H1 (cell line): ENCODE results near the gene IFNAR2. TPM values are rescaled to one million over a fixed set of nuclear protein-coding genes. Genes with fewer than 3 reads are reported as not detected.
"Not testable (repeated sequence)": the region's sequence is repeated elsewhere in the genome, so short reads cannot be mapped to it uniquely, and the experiment has no call there.

Experiments
- CTCF ChIA-PET: fragments of 300-600 bp; sonication (Branson Sonifier 250); formaldehyde crosslinking; loops from one replicate; lab custom pipeline; 2021; ENCODE audit not compliant: partially characterized antibody; lab: Charles Lee
- POLR2A ChIA-PET: fragments of 300-600 bp; sonication (Branson Sonifier 250); formaldehyde crosslinking; loops from one replicate; lab custom pipeline; 2021; ENCODE audit warnings: inconsistent platforms; ENCODE audit not compliant: partially characterized antibody; lab: Charles Lee
- DNase-seq, 2 experiments: peaks; one replicate each; pipeline versions ENCODE4 v3.0.0 to v3.0.0-alpha.2; 2010 to 2022; ENCODE audit warnings: low spot score in 2 of 2, low read depth in 1 of 2, mixed read lengths in 1 of 2
- FAIRE-seq: peaks from 2 replicates; lab custom pipeline; 2011; peaks lifted over from hg19 to GRCh38; lab: Jason Lieb, UNC
- H2AFZ ChIP-seq: 2 replicates; pipeline ENCODE4 v1.8.1; 2012; ENCODE audit warnings: low read length, inconsistent platforms
- H2AK5ac ChIP-seq: 2 replicates; pipeline ENCODE4 v1.6.1; 2013; ENCODE audit warnings: low read depth, low read length
- H2BK120ac ChIP-seq: replicated peaks from 2 replicates; pipeline ENCODE3; 2013; ENCODE audit warnings: low read depth, low read length, inconsistent platforms
- H2BK12ac ChIP-seq: 2 replicates; pipeline ENCODE4 v1.6.1; 2013; ENCODE audit warnings: low read depth, low read length
- H2BK15ac ChIP-seq: 2 replicates; pipeline ENCODE4 v1.6.1; 2013; ENCODE audit warnings: low read length
- H2BK20ac ChIP-seq: 2 replicates; pipeline ENCODE4 v1.6.1; 2013; ENCODE audit warnings: low read length
- H2BK5ac ChIP-seq: 2 replicates; pipeline ENCODE4 v1.6.1; 2013; ENCODE audit warnings: low read depth, low read length
- H3K14ac ChIP-seq: 2 replicates; pipeline ENCODE4 v1.6.1; 2013; ENCODE audit warnings: inconsistent platforms; ENCODE audit not compliant: insufficient read length
- H3K18ac ChIP-seq: 2 replicates; pipeline ENCODE4 v1.6.1; 2013; ENCODE audit warnings: low read length; ENCODE audit errors: extremely low read depth
- H3K23ac ChIP-seq: 2 replicates; pipeline ENCODE4 v1.6.1; 2013; ENCODE audit warnings: inconsistent platforms; ENCODE audit not compliant: insufficient read length
- H3K23me2 ChIP-seq: 2 replicates; pipeline ENCODE4 v1.6.1; 2013; ENCODE audit warnings: low read depth, low read length
- H3K27ac ChIP-seq: 2 replicates; pipeline ENCODE4 v1.6.1; 2011; ENCODE audit warnings: low read depth, low read length, inconsistent platforms
- H3K27me3 ChIP-seq, 4 experiments: replicated peaks in 1 of 4; 1 replicate in 1 of 4; 2 replicates in 3 of 4; pipeline versions ENCODE4 v1.6.1 to v1.8.1; 2011 to 2013; ENCODE audit warnings: low read length in 3 of 4, mild to moderate bottlenecking in 3 of 4, inconsistent platforms in 2 of 4, mixed read lengths in 2 of 4, moderate library complexity in 1 of 4; ENCODE audit not compliant: control insufficient read depth in 3 of 4, insufficient read depth in 3 of 4; ENCODE audit errors: extremely low read depth in 1 of 4
- H3K36me3 ChIP-seq, 4 experiments: 2 replicates each; pipeline versions ENCODE4 v1.6.1 to v1.8.1; 2011 to 2013; ENCODE audit warnings: mild to moderate bottlenecking in 4 of 4, low read length in 3 of 4, moderate library complexity in 2 of 4, control low read depth in 1 of 4, inconsistent platforms in 1 of 4; ENCODE audit not compliant: insufficient read depth in 4 of 4, control insufficient read depth in 2 of 4
- H3K4ac ChIP-seq: replicated peaks from 2 replicates; pipeline ENCODE3; 2013; ENCODE audit warnings: low read length, low read depth, mixed read lengths, inconsistent platforms; ENCODE audit not compliant: insufficient read length
- H3K4me1 ChIP-seq, 4 experiments: replicated peaks in 1 of 4; 1 replicate in 1 of 4; 2 replicates in 3 of 4; pipeline versions ENCODE4 v1.6.1 to v1.8.1; 2011 to 2013; ENCODE audit warnings: low read length in 3 of 4, inconsistent platforms in 2 of 4, mixed read lengths in 1 of 4; ENCODE audit not compliant: insufficient read depth in 4 of 4, control insufficient read depth in 3 of 4
- H3K4me2 ChIP-seq, 2 experiments: 2 replicates each; pipeline versions ENCODE4 v1.6.1 to v1.8.1; 2011 to 2013; ENCODE audit warnings: low read depth in 2 of 2, low read length in 2 of 2, control low read depth in 1 of 2, inconsistent platforms in 1 of 2, mild to moderate bottlenecking in 1 of 2; ENCODE audit not compliant: insufficient read depth in 1 of 2
- H3K4me3 ChIP-seq, 4 experiments: fragments of 200-600, 300-600 bp in 1 of 4; sonication (generic), shearing (Covaris generic), sonication (Bioruptor Twin) in 1 of 4; 2 replicates each; pipeline versions ENCODE4 v1.5.1 to v1.8.1; 2011 to 2016; ENCODE audit warnings: low read length in 4 of 4, low read depth in 3 of 4, control low read depth in 2 of 4, inconsistent platforms in 2 of 4, mild to moderate bottlenecking in 2 of 4, mixed read lengths in 1 of 4, moderate library complexity in 1 of 4; ENCODE audit not compliant: insufficient read depth in 2 of 4; ENCODE audit errors: extremely low read depth in 1 of 4
- H3K56ac ChIP-seq: replicated peaks from 2 replicates; pipeline ENCODE3; 2013; ENCODE audit warnings: low read depth, mild to moderate bottlenecking, mixed read lengths, low read length, inconsistent platforms; ENCODE audit not compliant: insufficient read length
- H3K79me1 ChIP-seq: 2 replicates; pipeline ENCODE4 v1.6.1; 2013; ENCODE audit warnings: low read depth, low read length, control low read depth
- H3K79me2 ChIP-seq, 2 experiments: 2 replicates each; pipeline versions ENCODE4 v1.6.1 to v1.8.1; 2012 to 2013; ENCODE audit warnings: low read length in 2 of 2, mild to moderate bottlenecking in 2 of 2, inconsistent platforms in 1 of 2; ENCODE audit not compliant: insufficient read depth in 2 of 2, control insufficient read depth in 1 of 2
- H3K9ac ChIP-seq, 4 experiments: replicated peaks in 1 of 4; 1 replicate in 1 of 4; 2 replicates in 3 of 4; pipeline versions ENCODE4 v1.6.1 to v1.8.1; 2011 to 2013; ENCODE audit warnings: low read depth in 3 of 4, low read length in 3 of 4, control low read depth in 2 of 4, mild to moderate bottlenecking in 2 of 4, moderate library complexity in 2 of 4, inconsistent platforms in 1 of 4; ENCODE audit errors: extremely low read depth in 1 of 4
- H3K9me3 ChIP-seq, 2 experiments: 2 replicates each; pipeline versions ENCODE4 v1.6.1 to v1.8.1; 2012 to 2013; ENCODE audit warnings: mild to moderate bottlenecking in 2 of 2, moderate library complexity in 2 of 2, control low read depth in 1 of 2, inconsistent platforms in 1 of 2, low read depth in 1 of 2, low read length in 1 of 2, mixed read lengths in 1 of 2; ENCODE audit not compliant: insufficient read depth in 2 of 2
- H4K20me1 ChIP-seq, 2 experiments: replicated peaks in 1 of 2; 2 replicates each; pipeline versions ENCODE3 to v1.8.1; 2011 to 2013; ENCODE audit warnings: inconsistent platforms in 2 of 2, low read length in 2 of 2, mild to moderate bottlenecking in 1 of 2; ENCODE audit not compliant: insufficient read depth in 2 of 2, control insufficient read depth in 1 of 2
- H4K5ac ChIP-seq: 2 replicates; pipeline ENCODE4 v1.6.1; 2013; ENCODE audit warnings: low read length, low read depth, mixed read lengths, inconsistent platforms; ENCODE audit not compliant: insufficient read length
- H4K8ac ChIP-seq: 2 replicates; pipeline ENCODE4 v1.8.0; 2013; ENCODE audit warnings: mild to moderate bottlenecking, moderate library complexity, low read length, inconsistent platforms; ENCODE audit not compliant: insufficient read depth; ENCODE audit errors: extremely low read depth
- H4K91ac ChIP-seq: replicated peaks from 2 replicates; pipeline ENCODE3; 2013; ENCODE audit warnings: low read length, mixed read lengths, inconsistent platforms; ENCODE audit not compliant: insufficient read length
- CREB1 ChIP-seq: IDR thresholded peaks from 2 replicates; pipeline ENCODE4 v1.6.1; 2012; ENCODE audit warnings: inconsistent platforms
- EP300 ChIP-seq, 2 experiments: IDR thresholded peaks; 1 replicate in 1 of 2; 2 replicates in 1 of 2; pipeline ENCODE4 v1.6.1; 2011 to 2012; ENCODE audit warnings: low read depth in 2 of 2, low read length in 2 of 2, mild to moderate bottlenecking in 2 of 2, borderline replicate concordance in 1 of 2, inconsistent platforms in 1 of 2, moderate library complexity in 1 of 2
- KDM4A ChIP-seq: IDR thresholded peaks from one replicate; pipeline ENCODE4 v1.7.1; 2012; ENCODE audit warnings: low read depth, mild to moderate bottlenecking, moderate library complexity, low read length, inconsistent platforms; ENCODE audit not compliant: severe bottlenecking
- RNF2 ChIP-seq: fragments of 200-900, 300-1000 bp; sonication (generic); IDR thresholded peaks from 2 replicates; pipeline ENCODE4 v1.7.1; 2016; ENCODE audit warnings: borderline replicate concordance, low read depth, mild to moderate bottlenecking, antibody characterized with exemption, low read length; ENCODE audit not compliant: poor library complexity, severe bottlenecking; ENCODE audit errors: missing control alignments
- SIRT6 ChIP-seq: IDR thresholded peaks from one replicate; pipeline ENCODE4 v1.7.1; 2012; ENCODE audit warnings: low read length, inconsistent platforms
- SIX5 ChIP-seq: IDR thresholded peaks from 2 replicates; pipeline ENCODE4 v1.6.1; 2011; ENCODE audit warnings: mild to moderate bottlenecking, low read depth, low read length
- SRF ChIP-seq: IDR thresholded peaks from 2 replicates; pipeline ENCODE4 v1.6.1; 2011; ENCODE audit warnings: mild to moderate bottlenecking, low read depth, low read length, moderate library complexity
- TAF7 ChIP-seq: optimal IDR thresholded peaks from 2 replicates; pipeline ENCODE3; 2011; ENCODE audit warnings: low read depth, mild to moderate bottlenecking, inconsistent platforms, low read length, moderate library complexity, borderline replicate concordance
- TCF12 ChIP-seq: IDR thresholded peaks from 2 replicates; pipeline ENCODE4 v1.6.1; 2011; ENCODE audit warnings: low read depth, mild to moderate bottlenecking, low read length
- polyA plus RNA-seq, 7 experiments: library from polyadenylated mRNA; depleted of rRNA in 3 of 7; stranded (reverse) in 5 of 7; unstranded in 2 of 7; fragments of >200 nt in 5 of 7; fragments of 200-250 nt in 2 of 7; gene quantifications; 1 replicate in 5 of 7; 2 replicates in 1 of 7; 4 replicates in 1 of 7; pipeline versions ENCODE4 v1.2.1 to v1.2.3, GENCODE V29; 2011 to 2013; ENCODE audit warnings: missing spikeins in 2 of 7, mixed read lengths in 2 of 7
- total RNA-seq: library from RNA; stranded (reverse); fragmentation: NEBNext Ultra II Directional; extraction: Animal tissue kit (Norgen Biotek cat#: 25700); gene quantifications from 2 replicates; pipeline ENCODE4 v1.2.1, GENCODE V29; 2021

The IFNAR2 gene
- total and polyA plus RNA-seq, 2 of the 8 experiments (the other 6 are each of a cell fraction or from before 2014, with no cell fraction given) = 12.2 to 16.1 TPM

GRCh38 chr21:33238565-33239255, 9.0 kb downstream of the IFNAR2 start (continued):
- TF ChIP-seq TCF12 (no peak), SIRT6 (no peak), KDM4A (no peak), SIX5 (no peak), EP300 (IDR thresholded peaks at IDR 0.05; ENCODE audit: borderline replicate concordance in 1 of 2, low read depth in 2 of 2, low read length in 2 of 2) (no peak), RNF2 (no peak), TAF7 (no peak), CREB1 (no peak), SRF (no peak)

DNA sequence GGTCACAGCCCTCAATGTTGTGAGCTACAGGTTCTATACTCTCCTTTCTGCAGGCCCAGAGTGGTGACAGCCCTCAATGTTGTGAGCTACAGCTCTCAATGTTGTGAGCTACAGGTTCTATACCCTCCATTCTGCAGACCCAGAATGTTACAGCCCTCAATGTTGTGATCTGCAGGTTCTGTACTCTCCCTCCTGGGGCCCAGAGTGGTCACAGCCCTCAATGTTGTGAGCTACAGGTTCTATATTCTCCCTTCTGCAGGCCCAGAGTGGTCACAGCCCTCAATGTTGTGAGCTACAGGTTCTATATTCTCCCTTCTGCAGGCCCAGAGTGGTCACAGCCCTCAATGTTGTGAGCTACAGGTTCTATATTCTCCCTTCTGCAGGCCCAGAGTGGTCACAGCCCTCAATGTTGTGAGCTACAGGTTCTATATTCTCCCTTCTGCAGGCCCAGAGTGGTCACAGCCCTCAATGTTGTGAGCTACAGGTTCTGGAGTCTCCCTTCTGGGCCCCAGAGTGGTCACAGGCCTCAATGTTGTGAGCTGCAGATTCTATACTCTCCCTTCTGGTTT, 9.9 kb downstream of the IFNAR2 start:
- not testable (repeated sequence) for H3K4ac ChIP-seq, H3K23ac ChIP-seq, H2AK5ac ChIP-seq, H4K8ac ChIP-seq, FAIRE-seq, H3K56ac ChIP-seq, H3K4me1 ChIP-seq, H3K18ac ChIP-seq, H3K27me3 ChIP-seq, H2BK5ac ChIP-seq, H2BK120ac ChIP-seq, H2BK12ac ChIP-seq, H2BK20ac ChIP-seq, H3K79me1 ChIP-seq, H3K14ac ChIP-seq, H3K4me2 ChIP-seq, H3K9ac ChIP-seq, H2BK15ac ChIP-seq, H3K23me2 ChIP-seq, H4K5ac ChIP-seq, H4K91ac ChIP-seq, DNase-seq, H2AFZ ChIP-seq, H3K4me3 ChIP-seq, H3K79me2 ChIP-seq, H3K27ac ChIP-seq, H4K20me1 ChIP-seq
- Histone ChIP-seq H3K9me3 (peaks cover 29 to 31% of the 10 kb centered on the region in 2 experiments), H3K36me3 (peaks cover 2 to 23% (median 5%) of the 10 kb centered on the region in 4 experiments; a peak in 5 of 8 replicates)
- ChIA-PET POLR2A (interaction anchor here (0.7 to 1.7 kb wide), 3 partner anchors 9 to 214 kb away, joined by 3 to 4 read pairs (median 4); partner anchors contain the start of genes IL10RB and OLIG2), CTCF (interaction anchor here (0.7 to 0.9 kb wide), 2 partner anchors 11 to 44 kb away, joined by 3 to 4 read pairs; no protein-coding TSS in a partner anchor)
